GM12875 (cell line): ENCODE results near the gene NUP214.

ENCODE experiments used
- H3K4me3 ChIP-seq: one replicate; pipeline ENCODE4 v1.5.1; 2011; ENCODE audit warnings: low read depth, low read length, control low read depth
- CTCF ChIP-seq: IDR thresholded peaks from 2 replicates; pipeline ENCODE4 v1.5.1; 2011; ENCODE audit warnings: low read depth, mild to moderate bottlenecking, control low read depth, inconsistent platforms, low read length, moderate library complexity, borderline replicate concordance; ENCODE audit not compliant: insufficient read depth

NUP214 gene

DNA sequence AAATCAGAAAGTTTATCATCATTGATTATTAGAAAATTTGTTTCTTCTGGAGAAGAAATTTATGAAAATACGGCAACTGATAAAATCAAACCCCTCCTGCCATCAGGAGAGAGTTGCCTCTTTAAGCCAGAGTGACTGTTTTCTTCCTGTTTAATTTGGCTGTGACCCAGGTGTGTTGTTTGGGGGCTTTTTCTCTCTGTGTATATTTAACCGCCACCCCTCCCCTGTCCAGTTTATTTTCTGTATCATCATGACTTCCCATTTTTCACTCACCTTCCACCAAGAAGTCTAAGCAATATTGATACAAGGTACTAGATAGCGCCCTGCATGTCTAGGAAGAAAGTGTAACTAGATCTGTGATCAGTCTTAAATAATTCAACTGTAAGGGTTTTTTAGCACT, 100.8 kb downstream of the NUP214 start:
- H3K4me3 ChIP-seq, result no peak overlapping the region
- TF ChIP-seq CTCF, result no peak

GRCh38 chr9:131227112-131227958, 101.9 kb downstream of the NUP214 start:
- no peak overlapping the region for H3K4me3 ChIP-seq

GRCh38 chr9:131227959-131228460, 102.6 kb downstream of the NUP214 start:
- no peak for TF ChIP-seq CTCF
- H3K4me3 ChIP-seq, result no peak overlapping the region

More at GRCh38 chr9:131227112-131227958, 101.9 kb downstream of the NUP214 start:
- no peak for TF ChIP-seq CTCF

DNA sequence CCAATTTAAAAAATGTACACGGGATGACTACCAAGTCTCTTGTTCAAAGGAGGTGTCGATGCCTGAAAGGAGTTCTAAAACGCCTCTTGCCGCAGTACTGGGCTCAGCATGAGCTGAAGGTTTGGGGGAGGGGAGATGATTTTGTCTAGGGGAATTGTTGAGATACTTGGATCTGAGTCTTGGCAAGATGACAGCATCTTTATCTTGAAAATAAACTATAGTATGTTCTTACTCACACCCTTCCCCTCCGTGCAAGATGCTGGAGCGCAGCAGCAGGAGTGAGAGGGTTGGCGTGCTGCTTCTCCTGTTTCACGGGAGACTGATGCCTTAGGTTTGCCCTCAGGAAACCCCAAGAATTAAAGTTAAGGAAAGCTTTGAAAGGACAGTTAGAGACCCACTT, 103.6 kb downstream of the NUP214 start:
- H3K4me3 ChIP-seq, result no peak overlapping the region
- no peak for TF ChIP-seq CTCF

DNA sequence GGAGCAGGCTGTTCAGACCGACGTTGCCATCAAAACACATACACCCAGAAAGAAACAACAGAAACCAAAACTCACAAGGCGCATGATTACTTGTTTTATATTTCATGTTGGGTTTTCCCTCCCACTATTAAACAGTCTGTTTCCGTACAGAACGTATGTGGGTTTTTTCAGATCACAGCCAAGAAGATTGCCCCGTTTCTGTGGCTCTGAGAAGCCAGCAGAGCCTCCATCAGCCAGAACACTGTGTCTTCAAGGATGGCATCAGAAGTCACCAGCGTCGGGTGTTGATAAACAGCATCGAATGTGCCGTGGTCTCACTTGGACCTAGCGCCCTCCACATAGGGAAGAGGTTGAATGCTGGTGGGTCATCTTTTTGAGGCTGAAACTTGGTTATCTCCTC, 108.2 kb downstream of the NUP214 start:
- no peak for TF ChIP-seq CTCF
- no peak overlapping the region for H3K4me3 ChIP-seq

GRCh38 chr9:131233995-131234394, 108.6 kb downstream of the NUP214 start:
- TF ChIP-seq CTCF, result no peak
- H3K4me3 ChIP-seq, result no peak overlapping the region
